Astrocyte (in vitro differentiated cells and primary cell): ENCODE results near the gene ZFP91.

Experiments used
- EZH2 ChIP-seq: IDR thresholded peaks from 2 replicates; pipeline ENCODE4 v1.6.1; 2012; ENCODE audit warnings: mild to moderate bottlenecking, low read length, inconsistent platforms; ENCODE audit not compliant: insufficient read depth
- TF ChIP-seq, protein P1 (sequence below): IDR thresholded peaks from 2 replicates; pipeline ENCODE4 v1.5.1; 2011; ENCODE audit warnings: low read depth, mild to moderate bottlenecking, inconsistent platforms, low read length, moderate library complexity; ENCODE audit not compliant: insufficient read depth

DNA sequence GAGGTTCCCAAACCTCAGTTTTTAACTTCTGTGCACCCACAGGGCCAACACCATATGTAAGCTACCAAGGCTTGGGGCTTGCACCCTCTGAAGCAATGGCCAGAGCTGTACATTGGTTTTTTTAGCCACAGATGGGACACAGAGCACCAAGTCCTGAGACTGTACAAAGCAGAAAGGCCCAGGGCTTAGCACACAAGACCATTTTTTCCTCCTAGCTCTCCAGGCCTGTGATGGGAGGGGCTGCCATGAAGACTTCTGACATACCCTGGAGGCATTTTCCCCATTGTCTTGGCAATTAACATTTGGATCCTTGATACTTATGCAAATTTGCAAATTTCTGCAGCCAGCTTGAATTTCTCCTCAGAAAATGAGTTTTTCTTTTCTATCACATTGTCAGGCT is 67.0 kb downstream of the ZFP91 start:
- TF ChIP-seq, protein P1, sequence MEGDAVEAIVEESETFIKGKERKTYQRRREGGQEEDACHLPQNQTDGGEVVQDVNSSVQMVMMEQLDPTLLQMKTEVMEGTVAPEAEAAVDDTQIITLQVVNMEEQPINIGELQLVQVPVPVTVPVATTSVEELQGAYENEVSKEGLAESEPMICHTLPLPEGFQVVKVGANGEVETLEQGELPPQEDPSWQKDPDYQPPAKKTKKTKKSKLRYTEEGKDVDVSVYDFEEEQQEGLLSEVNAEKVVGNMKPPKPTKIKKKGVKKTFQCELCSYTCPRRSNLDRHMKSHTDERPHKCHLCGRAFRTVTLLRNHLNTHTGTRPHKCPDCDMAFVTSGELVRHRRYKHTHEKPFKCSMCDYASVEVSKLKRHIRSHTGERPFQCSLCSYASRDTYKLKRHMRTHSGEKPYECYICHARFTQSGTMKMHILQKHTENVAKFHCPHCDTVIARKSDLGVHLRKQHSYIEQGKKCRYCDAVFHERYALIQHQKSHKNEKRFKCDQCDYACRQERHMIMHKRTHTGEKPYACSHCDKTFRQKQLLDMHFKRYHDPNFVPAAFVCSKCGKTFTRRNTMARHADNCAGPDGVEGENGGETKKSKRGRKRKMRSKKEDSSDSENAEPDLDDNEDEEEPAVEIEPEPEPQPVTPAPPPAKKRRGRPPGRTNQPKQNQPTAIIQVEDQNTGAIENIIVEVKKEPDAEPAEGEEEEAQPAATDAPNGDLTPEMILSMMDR: no peak
- no peak for TF ChIP-seq EZH2
